ENCODE data around the gene HMGCS2. TPM values are rescaled to one million over a fixed set of nuclear protein-coding genes. Genes with fewer than 3 reads are reported as not detected.

Gene HMGCS2
- total RNA-seq, 1 donor from 2014 or later: 2.1 TPM

GRCh38 chr1:119721896-119722295, 46.8 kb downstream of the HMGCS2 start:
- H3K9me3 ChIP-seq (ENCODE audit: control insufficient read depth in 3 of 3, low read length in 3 of 3): no peaks in the 10 kb centered on the region
- H3K4me3 ChIP-seq (ENCODE audit: low read length in 3 of 3): no peak overlapping the region
- H3K27me3 ChIP-seq (ENCODE audit: control insufficient read depth in 3 of 3, insufficient read depth in 3 of 3, low read length in 3 of 3): no peaks in the 10 kb centered on the region
- H3K36me3 ChIP-seq (ENCODE audit: control insufficient read depth in 3 of 3, insufficient read depth in 3 of 3, low read length in 3 of 3): no peaks in the 10 kb centered on the region
- H3K4me1 ChIP-seq (ENCODE audit: control insufficient read depth in 3 of 3, insufficient read depth in 3 of 3, low read length in 3 of 3): no peaks in the 10 kb centered on the region
- no peak overlapping the region for H3K27ac ChIP-seq (ENCODE audit: low read depth, low read length)
- H3K9ac ChIP-seq (ENCODE audit: low read depth in 1 of 3, low read length in 3 of 3): no peak overlapping the region

GRCh38 chr1:119720866-119721440, 47.8 kb downstream of the HMGCS2 start:
- no peaks in the 10 kb centered on the region for H3K36me3 ChIP-seq (ENCODE audit: control insufficient read depth in 3 of 3, insufficient read depth in 3 of 3, low read length in 3 of 3)
- no peaks in the 10 kb centered on the region for H3K27me3 ChIP-seq (ENCODE audit: control insufficient read depth in 3 of 3, insufficient read depth in 3 of 3, low read length in 3 of 3)
- H3K9me3 ChIP-seq (ENCODE audit: control insufficient read depth in 3 of 3, low read length in 3 of 3): no peaks in the 10 kb centered on the region

GRCh38 chr1:119718972-119719371, 49.7 kb downstream of the HMGCS2 start:
- H3K36me3 ChIP-seq (ENCODE audit: control insufficient read depth in 3 of 3, insufficient read depth in 3 of 3, low read length in 3 of 3): no peaks in the 10 kb centered on the region
- H3K27me3 ChIP-seq (ENCODE audit: control insufficient read depth in 3 of 3, insufficient read depth in 3 of 3, low read length in 3 of 3): no peaks in the 10 kb centered on the region
- no peaks in the 10 kb centered on the region for H3K9me3 ChIP-seq (ENCODE audit: control insufficient read depth in 3 of 3, low read length in 3 of 3)
- H3K4me1 ChIP-seq (ENCODE audit: control insufficient read depth in 3 of 3, insufficient read depth in 3 of 3, low read length in 3 of 3): peaks cover 0 to 8% (median 4%) of the 10 kb centered on the region in 3 donors
- H3K27ac ChIP-seq (ENCODE audit: low read depth, low read length): no peak overlapping the region
- H3K9ac ChIP-seq (ENCODE audit: low read depth in 1 of 3, low read length in 3 of 3): no peak overlapping the region
- no peak overlapping the region for H3K4me3 ChIP-seq (ENCODE audit: low read length in 3 of 3)

More at GRCh38 chr1:119720866-119721440, 47.8 kb downstream of the HMGCS2 start:
- no peak overlapping the region for H3K4me3 ChIP-seq (ENCODE audit: low read length in 3 of 3)
- H3K9ac ChIP-seq (ENCODE audit: low read depth in 1 of 3, low read length in 3 of 3): no peak overlapping the region
- H3K27ac ChIP-seq (ENCODE audit: low read depth, low read length): no peak overlapping the region
- H3K4me1 ChIP-seq (ENCODE audit: control insufficient read depth in 3 of 3, insufficient read depth in 3 of 3, low read length in 3 of 3): no peaks in the 10 kb centered on the region

GRCh38 chr1:119718409-119718808, 50.3 kb downstream of the HMGCS2 start:
- Histone ChIP-seq H3K9me3 (ENCODE audit: control insufficient read depth in 3 of 3, low read length in 3 of 3) (no peaks in the 10 kb centered on the region), H3K9ac (ENCODE audit: low read depth in 1 of 3, low read length in 3 of 3) (no peak overlapping the region), H3K36me3 (ENCODE audit: control insufficient read depth in 3 of 3, insufficient read depth in 3 of 3, low read length in 3 of 3) (no peaks in the 10 kb centered on the region), H3K4me1 (ENCODE audit: control insufficient read depth in 3 of 3, insufficient read depth in 3 of 3, low read length in 3 of 3) (peaks cover 1 to 14% (median 9%) of the 10 kb centered on the region in 3 donors), H3K27ac (ENCODE audit: low read depth, low read length) (no peak overlapping the region), H3K4me3 (ENCODE audit: low read length in 3 of 3) (no peak overlapping the region), H3K27me3 (ENCODE audit: control insufficient read depth in 3 of 3, insufficient read depth in 3 of 3, low read length in 3 of 3) (peaks cover 0 to 1% (median under 1%) of the 10 kb centered on the region in 3 donors)

- Histone ChIP-seq H3K27ac (ENCODE audit: low read depth, low read length) (no peak overlapping the region), H3K36me3 (ENCODE audit: control insufficient read depth in 3 of 3, insufficient read depth in 3 of 3, low read length in 3 of 3) (no peaks in the 10 kb centered on the region), H3K4me3 (ENCODE audit: low read length in 3 of 3) (no peak overlapping the region), H3K27me3 (ENCODE audit: control insufficient read depth in 3 of 3, insufficient read depth in 3 of 3, low read length in 3 of 3) (peaks cover 2 to 16% (median 14%) of the 10 kb centered on the region in 3 donors), H3K9me3 (ENCODE audit: control insufficient read depth in 3 of 3, low read length in 3 of 3) (no peaks in the 10 kb centered on the region), H3K9ac (ENCODE audit: low read depth in 1 of 3, low read length in 3 of 3) (no peak overlapping the region), H3K4me1 (ENCODE audit: control insufficient read depth in 3 of 3, insufficient read depth in 3 of 3, low read length in 3 of 3) (peaks cover 16 to 25% (median 24%) of the 10 kb centered on the region in 3 donors)
Measured at GRCh38 chr1:119715542-119715941, 53.2 kb downstream of the HMGCS2 start.

- no peak overlapping the region for H3K27ac ChIP-seq (ENCODE audit: low read depth, low read length)
- H3K4me1 ChIP-seq (ENCODE audit: control insufficient read depth in 3 of 3, insufficient read depth in 3 of 3, low read length in 3 of 3): peaks cover 16 to 25% (median 24%) of the 10 kb centered on the region in 3 donors
Measured at GRCh38 chr1:119714583-119714982, 54.1 kb downstream of the HMGCS2 start.

GRCh38 chr1:119713749-119714456, 54.8 kb downstream of the HMGCS2 start:
- H3K4me3 ChIP-seq (ENCODE audit: low read length in 3 of 3): no peak overlapping the region
- no peaks in the 10 kb centered on the region for H3K36me3 ChIP-seq (ENCODE audit: control insufficient read depth in 3 of 3, insufficient read depth in 3 of 3, low read length in 3 of 3)
- H3K4me1 ChIP-seq (ENCODE audit: control insufficient read depth in 3 of 3, insufficient read depth in 3 of 3, low read length in 3 of 3): peaks cover 16 to 25% (median 24%) of the 10 kb centered on the region in 3 donors
- H3K9me3 ChIP-seq (ENCODE audit: control insufficient read depth in 3 of 3, low read length in 3 of 3): no peaks in the 10 kb centered on the region
- no peak overlapping the region for H3K9ac ChIP-seq (ENCODE audit: low read depth in 1 of 3, low read length in 3 of 3)
- H3K27ac ChIP-seq (ENCODE audit: low read depth, low read length): no peak overlapping the region
- peaks cover 2 to 16% (median 14%) of the 10 kb centered on the region in 3 donors for H3K27me3 ChIP-seq (ENCODE audit: control insufficient read depth in 3 of 3, insufficient read depth in 3 of 3, low read length in 3 of 3)

More at GRCh38 chr1:119714583-119714982, 54.1 kb downstream of the HMGCS2 start:
- Histone ChIP-seq H3K9me3 (ENCODE audit: control insufficient read depth in 3 of 3, low read length in 3 of 3) (no peaks in the 10 kb centered on the region), H3K27me3 (ENCODE audit: control insufficient read depth in 3 of 3, insufficient read depth in 3 of 3, low read length in 3 of 3) (peaks cover 2 to 16% (median 14%) of the 10 kb centered on the region in 3 donors), H3K36me3 (ENCODE audit: control insufficient read depth in 3 of 3, insufficient read depth in 3 of 3, low read length in 3 of 3) (no peaks in the 10 kb centered on the region), H3K9ac (ENCODE audit: low read depth in 1 of 3, low read length in 3 of 3) (no peak overlapping the region), H3K4me3 (ENCODE audit: low read length in 3 of 3) (no peak overlapping the region)

GRCh38 chr1:119713039-119713748, 55.5 kb downstream of the HMGCS2 start:
- peaks cover 16 to 25% (median 24%) of the 10 kb centered on the region in 3 donors for H3K4me1 ChIP-seq (ENCODE audit: control insufficient read depth in 3 of 3, insufficient read depth in 3 of 3, low read length in 3 of 3)
- H3K9ac ChIP-seq (ENCODE audit: low read depth in 1 of 3, low read length in 3 of 3): peak overlapping the region in 1 of 3 donors; percentile 40
- no peaks in the 10 kb centered on the region for H3K36me3 ChIP-seq (ENCODE audit: control insufficient read depth in 3 of 3, insufficient read depth in 3 of 3, low read length in 3 of 3)
- H3K27me3 ChIP-seq (ENCODE audit: control insufficient read depth in 3 of 3, insufficient read depth in 3 of 3, low read length in 3 of 3): peaks cover 2 to 16% (median 14%) of the 10 kb centered on the region in 3 donors
- H3K4me3 ChIP-seq (ENCODE audit: low read length in 3 of 3): peak overlapping the region; percentile 0 to 41 (median 1)
- H3K27ac ChIP-seq (ENCODE audit: low read depth, low read length): no peak overlapping the region
- H3K9me3 ChIP-seq (ENCODE audit: control insufficient read depth in 3 of 3, low read length in 3 of 3): no peaks in the 10 kb centered on the region

GRCh38 chr1:119712342-119713038, 56.2 kb downstream of the HMGCS2 start:
- peak overlapping the region; percentile 69 to 76 (median 70) for H3K4me3 ChIP-seq (ENCODE audit: low read length in 3 of 3)

More at GRCh38 chr1:119712342-119713038, 56.2 kb downstream of the HMGCS2 start:
- Histone ChIP-seq H3K4me1 (ENCODE audit: control insufficient read depth in 3 of 3, insufficient read depth in 3 of 3, low read length in 3 of 3) (peaks cover 16 to 25% (median 24%) of the 10 kb centered on the region in 3 donors), H3K27me3 (ENCODE audit: control insufficient read depth in 3 of 3, insufficient read depth in 3 of 3, low read length in 3 of 3) (peaks cover 2 to 16% (median 14%) of the 10 kb centered on the region in 3 donors), H3K9me3 (ENCODE audit: control insufficient read depth in 3 of 3, low read length in 3 of 3) (no peaks in the 10 kb centered on the region), H3K36me3 (ENCODE audit: control insufficient read depth in 3 of 3, insufficient read depth in 3 of 3, low read length in 3 of 3) (no peaks in the 10 kb centered on the region), H3K27ac (ENCODE audit: low read depth, low read length) (no peak overlapping the region), H3K9ac (ENCODE audit: low read depth in 1 of 3, low read length in 3 of 3) (peak overlapping the region in 2 of 3 donors; percentile 32 to 66)
